ENCODE data around the gene MPPED2. TPM values are rescaled to one million over a fixed set of nuclear protein-coding genes. Genes with fewer than 3 reads are reported as not detected.

Gene MPPED2
- total RNA-seq, 4 donors from 2014 or later, result 2.2 to 11.5 (median 4.7) TPM

DNA sequence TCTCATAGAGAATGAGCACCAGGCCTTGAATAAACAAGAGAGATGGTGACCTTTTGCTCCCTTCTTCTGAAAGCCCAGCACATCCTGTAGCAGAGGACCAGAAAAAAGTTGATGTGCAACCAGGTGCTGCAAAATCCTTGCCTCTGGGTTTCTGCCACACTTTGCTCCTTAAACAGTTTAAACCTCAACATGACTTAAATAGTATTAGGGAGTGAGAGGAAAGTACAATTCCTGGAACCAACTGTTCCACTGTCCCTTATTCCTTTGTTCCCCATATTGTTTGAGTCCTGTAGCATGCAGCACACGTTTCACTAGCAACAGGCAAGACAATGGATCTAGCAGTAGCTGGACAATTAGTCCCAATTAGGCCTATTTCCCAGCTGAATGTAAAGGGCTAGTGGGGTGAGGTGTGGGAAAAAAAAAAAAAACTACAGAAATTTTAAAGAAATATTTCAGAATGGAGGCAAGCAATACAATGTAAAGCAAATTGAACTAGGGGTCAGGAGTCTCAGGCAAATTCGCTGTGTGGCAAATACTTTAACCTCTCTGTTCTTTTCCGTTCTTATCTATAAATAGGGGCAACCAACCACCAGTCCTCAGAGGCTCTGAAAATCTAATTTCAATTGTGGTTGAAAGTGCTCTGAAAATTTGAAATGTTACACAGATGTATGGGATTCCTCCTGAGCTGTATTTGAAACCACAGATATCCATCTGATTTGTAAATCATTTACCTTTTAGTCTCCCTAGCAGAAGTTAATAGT is 6.6 kb downstream of the MPPED2 start:
- no peak for DNase-seq (ENCODE audit: low spot score in 2 of 2)
- no peak overlapping the region for H3K4me3 ChIP-seq
- no peak for TF ChIP-seq EP300 (IDR thresholded peaks at IDR 0.05)
- 83 to 94% methylated on average over 3 of the region's 3 CpGs for WGBS, 2 donors
- peaks cover 0 to 13% (median 0%) of the 10 kb centered on the region in 4 donors for H3K4me1 ChIP-seq
- no peak overlapping the region for H3K27ac ChIP-seq
- H3K36me3 ChIP-seq, result no peaks in the 10 kb centered on the region
- peaks cover 0 to 18% of the 10 kb centered on the region in 2 donors for H3K27me3 ChIP-seq
- H3K9me3 ChIP-seq, result no peaks in the 10 kb centered on the region

DNA sequence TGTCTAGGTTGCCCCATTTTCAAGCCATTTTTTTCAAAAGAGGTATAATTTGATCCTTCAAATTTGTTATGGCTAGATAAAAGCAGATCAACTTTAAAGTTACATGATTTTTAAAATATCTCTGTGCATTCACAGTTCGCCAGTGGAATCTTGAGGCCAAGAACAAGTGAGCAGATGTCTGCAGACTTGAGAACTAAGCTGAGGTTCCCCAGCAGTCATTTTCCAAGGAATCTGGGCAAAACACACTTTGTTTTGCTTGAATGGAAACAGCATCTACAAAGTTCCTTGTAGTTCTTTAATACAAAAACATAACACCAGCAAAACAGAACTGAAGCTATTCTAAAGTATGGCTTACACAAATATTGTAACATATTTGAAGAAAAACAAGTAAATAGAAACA is 7.7 kb downstream of the MPPED2 start:
- Histone ChIP-seq H3K4me1 (peaks cover 0 to 1% (median 0%) of the 10 kb centered on the region in 4 donors), H3K36me3 (no peaks in the 10 kb centered on the region), H3K27ac (no peak overlapping the region), H3K4me3 (no peak overlapping the region), H3K9me3 (no peaks in the 10 kb centered on the region), H3K27me3 (peaks cover 0 to 6% of the 10 kb centered on the region in 2 donors)
- TF ChIP-seq EP300 (IDR thresholded peaks at IDR 0.05), result no peak
- TF ChIP-seq, protein P1, sequence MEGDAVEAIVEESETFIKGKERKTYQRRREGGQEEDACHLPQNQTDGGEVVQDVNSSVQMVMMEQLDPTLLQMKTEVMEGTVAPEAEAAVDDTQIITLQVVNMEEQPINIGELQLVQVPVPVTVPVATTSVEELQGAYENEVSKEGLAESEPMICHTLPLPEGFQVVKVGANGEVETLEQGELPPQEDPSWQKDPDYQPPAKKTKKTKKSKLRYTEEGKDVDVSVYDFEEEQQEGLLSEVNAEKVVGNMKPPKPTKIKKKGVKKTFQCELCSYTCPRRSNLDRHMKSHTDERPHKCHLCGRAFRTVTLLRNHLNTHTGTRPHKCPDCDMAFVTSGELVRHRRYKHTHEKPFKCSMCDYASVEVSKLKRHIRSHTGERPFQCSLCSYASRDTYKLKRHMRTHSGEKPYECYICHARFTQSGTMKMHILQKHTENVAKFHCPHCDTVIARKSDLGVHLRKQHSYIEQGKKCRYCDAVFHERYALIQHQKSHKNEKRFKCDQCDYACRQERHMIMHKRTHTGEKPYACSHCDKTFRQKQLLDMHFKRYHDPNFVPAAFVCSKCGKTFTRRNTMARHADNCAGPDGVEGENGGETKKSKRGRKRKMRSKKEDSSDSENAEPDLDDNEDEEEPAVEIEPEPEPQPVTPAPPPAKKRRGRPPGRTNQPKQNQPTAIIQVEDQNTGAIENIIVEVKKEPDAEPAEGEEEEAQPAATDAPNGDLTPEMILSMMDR (IDR thresholded peaks at IDR 0.05), result no peak
- no peak for TF ChIP-seq POLR2A (IDR thresholded peaks at IDR 0.05)
- WGBS, 2 donors, result 81 to 90% methylated on average over 1 of the region's 1 CpG
- DNase-seq (ENCODE audit: low spot score in 2 of 2), result no peak

DNA sequence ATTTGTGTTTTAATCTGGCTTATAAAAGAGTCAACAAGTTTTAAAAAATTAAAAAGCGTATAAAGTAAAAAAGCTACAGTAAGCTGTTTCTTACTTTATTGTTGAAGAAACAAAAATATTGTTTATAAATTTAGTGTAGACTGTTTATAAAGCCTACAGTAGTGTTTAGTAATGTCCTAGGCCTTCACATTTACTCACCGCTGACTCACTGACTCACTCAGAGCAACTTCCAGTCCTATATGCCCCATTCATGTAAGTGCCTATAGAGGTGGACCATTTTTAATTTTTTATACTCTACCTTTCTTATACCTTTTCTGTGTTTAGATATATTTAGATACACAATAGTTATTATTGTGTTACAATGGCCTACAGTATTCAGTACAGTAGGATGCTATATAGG is 12.2 kb downstream of the MPPED2 start:
- DNase-seq (ENCODE audit: low spot score in 2 of 2), result no peak
- H3K27ac ChIP-seq, result no peak overlapping the region
- H3K4me3 ChIP-seq, result no peak overlapping the region
- H3K36me3 ChIP-seq, result no peaks in the 10 kb centered on the region
- 99% methylated on average over 2 of the region's 2 CpGs for WGBS, 2 donors
- TF ChIP-seq, protein P1 (IDR thresholded peaks at IDR 0.05), result no peak
- TF ChIP-seq POLR2A (IDR thresholded peaks at IDR 0.05) (no peak), EP300 (IDR thresholded peaks at IDR 0.05) (no peak)
- no peaks in the 10 kb centered on the region for H3K4me1 ChIP-seq
- H3K9me3 ChIP-seq, result no peaks in the 10 kb centered on the region
- no peaks in the 10 kb centered on the region for H3K27me3 ChIP-seq

DNA sequence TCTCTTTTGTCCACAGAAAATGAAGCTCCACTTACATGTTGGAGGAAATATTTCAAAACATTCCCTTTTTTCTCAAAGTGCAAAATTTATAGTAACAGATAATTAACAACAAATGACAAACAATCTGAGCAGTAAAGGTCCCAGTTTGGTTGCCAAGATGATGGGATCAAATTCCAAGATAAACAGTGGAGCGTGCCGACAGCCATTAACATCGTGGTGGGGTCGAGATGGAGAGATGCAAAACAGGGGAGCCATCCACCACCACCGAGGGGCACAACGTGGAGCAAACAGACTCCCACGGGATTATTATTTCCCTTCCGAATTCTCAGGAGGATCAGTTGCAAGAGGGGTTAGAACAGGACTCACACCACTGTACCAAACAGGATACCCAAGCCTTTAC is 17.2 kb downstream of the MPPED2 start:
- 49 to 58% methylated on average over 8 of the region's 8 CpGs for WGBS, 2 donors
- H3K27ac ChIP-seq, result no peak overlapping the region
- H3K4me3 ChIP-seq, result no peak overlapping the region
- no peaks in the 10 kb centered on the region for H3K9me3 ChIP-seq
- H3K27me3 ChIP-seq, result no peaks in the 10 kb centered on the region
- H3K36me3 ChIP-seq, result no peaks in the 10 kb centered on the region
- TF ChIP-seq, protein P1 (IDR thresholded peaks at IDR 0.05), result no peak
- TF ChIP-seq EP300 (IDR thresholded peaks at IDR 0.05) (no peak), POLR2A (IDR thresholded peaks at IDR 0.05) (no peak)
- no peaks in the 10 kb centered on the region for H3K4me1 ChIP-seq
- DNase-seq (ENCODE audit: low spot score in 2 of 2), result no peak

DNA sequence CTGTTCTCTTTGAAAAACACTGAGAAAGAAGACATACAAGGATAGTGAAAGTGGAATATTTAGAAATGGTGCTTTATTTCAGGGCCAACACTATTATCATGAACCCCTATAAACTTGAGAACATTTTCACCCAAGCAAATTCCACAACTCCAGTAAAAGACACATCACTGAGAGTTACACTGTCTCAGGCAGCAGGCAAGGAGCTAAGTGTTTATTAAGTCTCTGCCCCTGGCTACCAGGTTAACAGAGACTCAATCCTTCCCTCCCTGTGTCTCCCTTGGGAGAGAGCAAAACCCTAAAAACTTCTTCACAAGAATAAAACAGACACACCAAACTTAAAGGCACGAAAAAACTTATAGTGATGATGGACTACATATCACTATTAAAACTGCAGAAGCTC is 18.5 kb downstream of the MPPED2 start:
- no peak overlapping the region for H3K4me3 ChIP-seq
- H3K9me3 ChIP-seq, result no peaks in the 10 kb centered on the region
- H3K36me3 ChIP-seq, result no peaks in the 10 kb centered on the region
- no peaks in the 10 kb centered on the region for H3K4me1 ChIP-seq
- no peaks in the 10 kb centered on the region for H3K27me3 ChIP-seq
- TF ChIP-seq, protein P1 (IDR thresholded peaks at IDR 0.05), result no peak
- TF ChIP-seq POLR2A (IDR thresholded peaks at IDR 0.05) (no peak), EP300 (IDR thresholded peaks at IDR 0.05) (no peak)
- DNase-seq (ENCODE audit: low spot score in 2 of 2), result no peak
- no peak overlapping the region for H3K27ac ChIP-seq
- WGBS, 2 donors, result 89 to 97% methylated on average over 1 of the region's 1 CpG

Measured in tibial nerve (tissue), 4 donors.